ENCODE results near the gene SATB2.

Gene SATB2

DNA sequence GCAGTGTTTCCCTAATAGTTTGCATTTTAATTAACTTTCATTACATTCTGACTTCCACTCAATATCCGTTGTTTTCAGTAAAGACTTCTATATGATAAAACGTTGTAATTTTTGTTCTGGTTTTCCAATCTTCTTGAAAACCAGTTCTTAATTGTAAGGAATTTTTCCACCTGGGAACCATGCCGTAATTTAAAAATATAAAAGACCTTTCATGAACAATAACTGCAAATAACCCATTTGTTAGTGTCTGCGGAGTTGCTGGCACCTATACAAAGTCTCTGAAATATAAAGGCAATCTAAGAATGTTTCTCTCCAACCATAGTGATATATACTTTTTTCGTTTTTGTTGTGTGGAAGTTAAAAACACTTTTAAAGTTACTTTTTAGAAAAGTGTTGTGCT is 7.7 kb upstream of the SATB2 start:
- DNase-seq, result no peak

DNA sequence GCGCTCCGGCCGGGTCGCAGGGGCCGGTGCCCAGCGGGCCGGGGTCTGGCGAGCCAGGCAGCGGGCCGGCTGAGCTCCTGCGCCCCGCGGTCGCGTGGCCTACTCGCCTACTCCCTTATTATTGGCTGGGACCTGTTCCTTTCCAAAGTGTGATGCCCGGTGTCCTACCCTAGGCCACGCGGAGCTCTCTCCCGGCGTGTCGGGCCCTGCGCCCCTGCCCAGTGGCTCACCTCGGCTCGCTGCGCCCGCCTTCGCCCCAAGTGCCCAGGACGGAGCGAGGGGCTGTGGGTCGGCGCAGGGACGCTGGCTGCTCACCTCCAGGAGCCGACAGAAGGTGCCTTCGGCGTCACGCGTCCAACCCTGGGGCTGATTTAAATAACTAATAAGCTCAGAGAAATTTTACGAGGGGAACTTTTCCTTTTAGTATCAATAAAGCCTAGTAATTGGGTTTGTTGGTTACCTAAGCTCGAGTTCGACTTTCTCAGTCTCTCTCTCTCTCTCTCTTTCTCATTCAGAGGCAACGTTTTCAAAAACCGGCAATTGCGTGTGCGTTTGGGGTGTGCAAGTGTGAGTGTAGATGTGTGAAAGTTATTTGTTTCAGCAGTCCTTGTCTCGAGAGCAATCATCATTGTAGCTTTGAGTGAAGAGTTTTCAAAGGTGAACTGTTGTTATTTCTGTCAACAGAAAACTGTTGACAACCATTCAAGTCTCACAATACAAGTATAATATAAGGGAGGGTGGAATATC is 7.0 kb upstream of the SATB2 start:
- DNase-seq, result no peak

GRCh38 chr2:199463708-199464605 is 6.2 kb upstream of the SATB2 start:
- DNase-seq, result no peak

DNA sequence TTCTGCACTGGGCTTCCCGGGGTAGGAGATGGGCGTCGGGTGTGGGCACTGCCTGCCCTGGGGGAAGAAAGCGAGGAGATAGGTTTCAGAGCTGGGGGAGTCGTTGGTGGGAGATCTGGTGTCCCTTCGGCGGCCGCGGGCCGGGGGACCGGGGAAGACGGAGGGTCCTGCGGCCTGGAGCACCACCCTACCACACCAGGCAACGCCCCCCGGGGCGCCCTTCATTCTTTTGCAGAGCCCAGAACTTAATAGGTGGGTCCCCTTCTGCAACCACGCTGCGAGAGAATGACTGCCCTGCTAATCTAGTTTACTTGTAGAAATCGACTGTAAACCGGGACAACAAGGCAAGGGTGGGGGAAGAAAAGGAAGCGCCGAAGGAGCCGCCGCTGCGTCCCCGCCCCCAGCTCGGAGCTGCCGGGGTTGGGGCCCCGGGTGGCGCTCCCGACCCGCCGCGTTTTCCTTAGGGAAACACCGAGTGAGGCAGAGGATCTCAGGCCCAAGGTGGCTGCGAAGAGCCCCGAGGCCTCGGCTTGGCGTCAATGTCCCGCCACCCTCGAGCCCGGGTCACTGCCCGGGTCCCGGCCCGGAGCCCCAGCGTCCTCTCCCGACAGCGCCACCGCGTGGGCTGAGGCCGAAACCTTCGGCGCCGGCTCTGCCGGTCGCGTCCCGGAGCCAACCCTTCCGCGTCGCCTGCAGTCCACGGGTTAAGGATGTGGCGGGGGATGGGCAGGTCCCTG is 5.4 kb upstream of the SATB2 start:
- DNase-seq, result peak; percentile 53

GRCh38 chr2:199462347-199462955 is 4.7 kb upstream of the SATB2 start:
- DNase-seq, result no peak

DNA sequence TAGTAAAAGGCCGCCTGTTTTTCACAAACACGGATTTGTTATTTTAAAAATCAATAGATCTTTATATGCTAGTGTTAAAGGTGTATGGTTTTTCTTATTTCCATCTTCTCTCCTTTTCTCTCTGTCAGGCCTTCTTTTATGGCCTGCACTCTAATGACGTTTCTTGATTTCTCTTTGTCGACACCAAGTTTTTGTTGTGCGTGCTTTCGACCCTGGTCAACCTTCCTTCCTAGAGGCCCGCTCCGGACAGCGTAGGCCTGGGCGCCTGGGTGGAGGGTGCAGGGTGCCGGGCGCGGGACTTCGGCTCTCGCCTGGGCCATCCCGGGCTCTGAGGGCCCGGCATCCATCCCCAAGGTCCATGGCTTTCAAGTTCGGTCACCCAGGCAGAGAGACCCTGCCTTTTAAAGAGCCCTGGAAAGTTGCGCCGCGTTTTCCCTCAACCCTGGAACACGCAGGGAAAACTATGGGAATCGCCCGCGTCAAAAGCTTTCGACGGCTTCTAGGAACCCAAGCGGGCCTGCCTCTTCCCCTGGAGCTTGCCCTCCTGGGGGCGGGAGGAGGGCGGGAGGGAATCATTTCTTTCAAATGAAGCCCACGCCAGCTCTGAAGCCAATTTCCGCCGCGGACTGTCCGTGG is 4.1 kb upstream of the SATB2 start:
- DNase-seq, result no peak

DNA sequence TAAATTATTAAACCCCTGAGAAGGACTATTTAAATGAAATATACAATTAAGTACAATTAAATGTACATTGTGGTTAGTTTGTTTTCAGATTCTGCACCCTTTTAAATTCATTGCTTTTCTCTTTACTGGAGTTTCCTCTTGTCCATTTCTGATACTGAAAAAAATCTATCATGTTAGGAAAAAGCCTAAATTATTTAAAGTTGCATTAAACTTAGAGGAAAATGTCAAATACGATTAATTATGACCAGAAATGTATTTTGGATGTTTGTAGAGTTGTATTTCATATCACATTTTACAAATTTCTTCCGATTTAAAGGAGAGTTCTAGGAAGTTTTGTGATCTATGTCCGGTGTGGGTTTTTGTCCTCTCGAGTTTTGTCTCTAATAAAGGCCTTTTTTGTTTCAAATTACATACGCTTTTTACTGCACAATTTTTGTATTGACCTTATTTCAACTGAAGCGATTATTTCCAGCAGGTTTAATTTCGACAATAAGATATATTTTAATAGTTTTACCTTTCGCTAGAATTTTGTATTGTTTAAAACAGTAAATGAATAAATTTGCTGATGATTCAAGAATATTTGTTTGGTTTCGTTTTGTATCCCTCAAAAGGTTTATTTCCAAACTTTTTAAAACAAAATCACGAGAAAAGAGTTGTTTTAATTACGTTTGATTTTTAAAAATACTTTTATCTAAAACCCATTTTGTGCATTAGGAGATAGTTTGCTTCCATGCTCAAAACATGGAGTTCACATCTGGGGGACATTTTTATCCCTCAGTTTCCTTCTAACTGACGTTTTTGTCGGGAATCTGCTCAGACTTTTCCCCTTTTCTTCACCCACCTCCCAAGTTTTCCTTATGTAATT is 3.3 kb upstream of the SATB2 start:
- DNase-seq, result no peak

DNA sequence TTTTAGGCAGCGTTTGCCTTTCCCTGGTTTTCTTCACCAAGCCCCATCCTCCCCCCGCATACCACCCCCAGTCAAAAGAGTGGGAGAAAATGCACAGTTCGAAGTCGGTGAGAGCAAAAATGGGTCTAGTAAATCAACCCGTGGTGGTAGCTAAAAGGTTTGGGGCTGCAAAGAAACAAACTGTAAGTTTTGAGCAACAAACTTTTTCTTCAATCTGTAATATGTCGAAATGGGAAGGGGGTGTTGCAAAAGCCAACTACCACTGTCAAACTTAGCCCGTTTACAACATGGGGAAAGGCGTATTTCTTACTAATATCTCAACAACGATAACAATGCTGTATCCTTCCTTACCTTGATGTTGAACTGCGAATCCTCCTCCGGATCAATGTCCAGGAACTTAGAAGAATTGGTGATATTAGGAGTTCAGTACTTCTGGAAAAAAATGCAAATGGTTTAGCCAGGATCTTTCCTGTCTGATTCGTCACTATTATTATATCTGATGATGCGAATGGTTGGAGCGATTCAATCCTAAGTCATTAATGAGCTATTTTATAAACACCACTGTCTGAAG is 2.4 kb upstream of the SATB2 start:
- no peak for DNase-seq

DNA sequence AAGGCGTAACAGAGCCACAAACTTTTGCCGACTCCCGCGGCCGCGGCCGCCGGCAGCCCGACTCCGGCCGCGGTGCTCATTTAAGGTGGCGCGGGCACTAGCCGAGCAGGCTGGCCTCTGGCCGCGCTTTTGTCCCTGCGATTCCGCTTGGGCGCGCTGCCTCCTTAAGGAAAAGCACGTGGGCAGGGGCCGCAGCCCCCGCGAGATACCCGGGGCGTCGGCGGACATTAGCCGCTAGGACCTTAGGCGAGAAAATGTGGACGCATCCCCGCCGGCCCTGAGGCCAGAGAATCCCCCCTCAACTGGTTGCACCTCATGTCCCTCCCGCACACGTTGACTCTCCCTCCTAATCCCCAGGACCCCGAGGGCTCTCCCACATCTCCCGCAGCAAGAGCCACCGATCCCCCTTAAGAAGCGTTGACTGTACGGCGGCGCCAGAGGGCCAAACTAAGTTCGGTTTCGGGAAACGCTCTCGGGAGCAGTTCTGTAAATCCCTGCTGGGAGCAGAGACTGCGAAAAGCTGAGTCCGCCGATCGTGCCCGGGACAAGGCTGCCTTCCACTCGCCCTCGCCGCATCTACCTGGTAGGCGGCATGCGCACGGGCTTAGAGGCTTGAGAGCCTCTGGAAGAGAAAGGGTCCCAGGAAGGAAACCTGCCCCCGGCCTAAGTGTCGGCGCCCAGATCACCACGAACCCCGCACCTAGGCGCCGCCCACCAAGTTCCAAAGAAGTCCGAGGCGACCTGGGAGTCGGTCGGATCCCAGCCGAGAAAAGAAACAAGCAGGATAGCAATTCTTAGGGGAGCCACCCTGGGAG is 1.8 kb upstream of the SATB2 start:
- no peak for DNase-seq

DNA sequence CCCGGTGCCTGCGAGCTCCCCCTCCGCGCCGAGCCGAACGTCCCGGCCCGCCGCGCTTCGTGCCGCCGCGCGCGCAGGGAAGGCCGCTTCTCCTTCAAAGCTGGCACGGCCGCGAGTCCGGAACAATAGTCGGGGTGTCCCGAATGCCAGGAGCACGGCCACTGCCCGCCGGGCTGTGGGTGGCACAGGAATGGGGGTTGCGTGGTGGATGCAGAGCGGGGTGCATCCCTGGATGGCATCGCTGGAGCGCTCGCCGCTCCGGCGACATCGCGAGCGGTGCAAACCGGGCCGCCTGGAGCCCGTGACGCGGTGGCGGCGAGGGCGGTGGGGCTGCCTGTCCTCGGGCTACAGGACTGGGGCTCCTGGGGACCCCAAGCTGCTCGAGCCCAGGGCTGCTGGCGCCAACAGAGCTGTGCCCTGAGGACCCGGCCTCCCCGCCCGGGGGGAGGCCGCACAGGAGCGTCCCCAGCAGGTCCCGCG is 1.1 kb upstream of the SATB2 start:
- no peak for DNase-seq

DNA sequence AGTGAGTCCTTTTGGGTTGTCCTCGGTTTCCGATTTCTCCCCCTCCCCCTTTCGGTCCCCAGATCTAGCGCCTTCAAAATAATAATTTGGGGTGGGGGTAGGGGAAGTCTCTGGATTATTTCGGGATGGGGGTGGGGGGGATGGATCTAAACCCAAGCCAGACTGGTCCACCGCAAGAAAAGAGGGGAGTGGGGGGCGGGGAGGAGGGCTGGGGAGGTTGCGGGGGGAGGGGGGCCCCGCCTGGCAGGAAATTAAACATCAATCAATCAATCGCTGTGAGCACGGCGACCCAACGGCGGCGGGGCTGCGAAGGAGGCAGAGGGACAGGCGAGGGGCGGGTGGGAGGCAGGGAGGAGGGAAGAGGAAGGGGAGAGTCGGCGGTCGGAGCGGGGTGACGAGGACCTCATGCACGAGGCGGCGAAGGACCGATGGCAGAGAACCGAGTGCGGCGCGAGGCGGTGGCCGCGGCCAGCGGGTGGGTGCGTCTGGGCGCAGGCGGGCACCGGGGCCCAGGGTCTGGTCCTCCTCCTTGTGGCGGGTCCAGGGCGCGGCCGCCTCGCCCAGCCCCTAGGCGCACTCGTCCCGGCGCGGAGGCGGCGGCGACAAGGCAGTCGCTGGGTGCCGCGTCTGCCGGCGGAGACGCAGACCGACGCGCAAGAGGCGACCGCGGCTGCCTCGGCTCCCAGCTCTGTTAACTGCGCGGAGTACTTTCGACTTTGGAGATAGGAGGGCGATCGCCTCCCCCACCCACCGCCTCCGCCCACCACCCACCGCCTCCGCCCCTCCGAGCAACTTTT is 468 bp upstream of the SATB2 start:
- DNase-seq, result no peak

- no peak for DNase-seq
These were observed 1.2 kb downstream of the SATB2 start for GRCh38 chr2:199456383-199457146.

DNA sequence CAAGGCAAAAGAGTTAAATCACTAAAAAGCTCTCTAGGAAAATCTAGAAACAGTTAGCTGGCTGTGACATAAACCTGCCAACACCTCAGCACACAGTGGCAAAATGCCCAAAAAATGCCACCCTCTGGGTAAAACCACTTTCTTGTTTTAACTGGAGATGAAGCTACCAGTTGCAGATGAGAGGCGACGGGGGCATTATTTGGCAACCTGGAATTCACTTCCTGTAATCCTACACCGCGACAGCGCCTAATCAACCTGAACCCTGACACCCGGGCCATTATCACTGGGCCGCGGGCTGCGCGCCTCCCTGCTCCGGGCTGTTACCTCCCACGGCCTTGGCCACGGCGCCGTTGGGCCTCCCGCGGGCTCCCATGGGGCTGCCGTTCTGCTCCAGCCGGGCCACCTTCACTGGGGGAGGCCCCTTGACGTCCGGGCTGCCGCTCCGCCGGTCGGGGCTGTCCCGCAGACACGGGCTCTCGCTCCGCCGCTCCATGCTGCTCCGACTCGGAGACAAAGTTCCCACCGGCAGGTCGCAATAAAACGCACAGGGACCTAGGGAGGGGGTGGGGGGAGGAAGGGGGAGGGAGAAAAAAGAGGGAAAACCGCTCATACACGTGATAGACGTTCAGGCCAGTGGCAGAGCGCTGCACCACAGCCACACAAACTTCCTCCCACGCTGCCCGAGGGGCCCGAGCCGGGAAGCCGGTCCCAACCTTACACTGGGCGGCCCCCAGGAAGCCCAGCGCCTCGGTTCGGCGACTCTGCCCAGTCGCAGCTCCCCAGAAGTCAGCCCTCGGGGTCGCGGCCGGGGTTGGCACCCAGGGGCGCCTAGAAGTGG is 2.0 kb downstream of the SATB2 start:
- no peak for DNase-seq

- DNase-seq, result no peak
These were observed 2.6 kb downstream of the SATB2 start for GRCh38 chr2:199455210-199455544.

GRCh38 chr2:199452991-199453379 is 4.8 kb downstream of the SATB2 start:
- no peak for DNase-seq

GRCh38 chr2:199452260-199452990 is 5.3 kb downstream of the SATB2 start:
- DNase-seq, result no peak

- DNase-seq, result no peak
These were observed 7.8 kb downstream of the SATB2 start for GRCh38 chr2:199449956-199450355.
